Parathyroid adenoma (tissue), 2 donors: Measurements from ENCODE around the gene TPRG1L.

ENCODE experiments used
- H2AFZ ChIP-seq: fragments of 300-600 bp; sonication (generic); one replicate; pipeline ENCODE4 v1.7.0; 2017; ENCODE audit warnings: antibody characterized with exemption, mild to moderate bottlenecking
- H3K27ac ChIP-seq: fragments of 300-600 bp; sonication (generic); one replicate; pipeline ENCODE4 v1.7.0; 2017
- H3K27me3 ChIP-seq: fragments of 300-600 bp; sonication (generic); one replicate; pipeline ENCODE4 v1.7.0; 2017; ENCODE audit warnings: low read length; ENCODE audit not compliant: control insufficient read depth, insufficient read depth
- H3K36me3 ChIP-seq: fragments of 300-600 bp; sonication (generic); one replicate; pipeline ENCODE4 v1.7.0; 2017; ENCODE audit warnings: low read length; ENCODE audit not compliant: control insufficient read depth, insufficient read depth
- H3K4me1 ChIP-seq: fragments of 300-600 bp; sonication (generic); one replicate; pipeline ENCODE4 v1.7.0; 2017; ENCODE audit warnings: control low read depth
- H3K4me2 ChIP-seq: fragments of 300-600 bp; sonication (generic); one replicate; pipeline ENCODE4 v1.7.0; 2017; ENCODE audit warnings: low read length
- H3K4me3 ChIP-seq: fragments of 300-600 bp; sonication (generic); one replicate; pipeline ENCODE4 v1.7.0; 2017; ENCODE audit warnings: low read depth, low read length
- H3K79me2 ChIP-seq: fragments of 300-600 bp; sonication (generic); one replicate; pipeline ENCODE4 v1.7.0; 2017; ENCODE audit warnings: control low read depth
- H3K9ac ChIP-seq: fragments of 300-600 bp; sonication (generic); one replicate; pipeline ENCODE4 v1.7.0; 2017; ENCODE audit warnings: mild to moderate bottlenecking
- H3K9me3 ChIP-seq: fragments of 300-600 bp; sonication (generic); one replicate; pipeline ENCODE4 v1.7.0; 2017; ENCODE audit warnings: low read length; ENCODE audit not compliant: control insufficient read depth
- CTCF ChIP-seq: fragments of 300-600 bp; sonication (generic); IDR thresholded peaks from one replicate; pipeline ENCODE4 v1.7.0; 2017; ENCODE audit warnings: antibody characterized with exemption, mild to moderate bottlenecking
- donor health status: primary hyperparathyroidism.

TPRG1L gene

GRCh38 chr1:3598051-3598491 lies 26.7 kb upstream of the TPRG1L start:
- no peaks in the 10 kb centered on the region for H3K9me3 ChIP-seq
- H3K36me3 ChIP-seq = no peaks in the 10 kb centered on the region
- H3K4me3 ChIP-seq = no peak overlapping the region
- no peaks in the 10 kb centered on the region for H3K27me3 ChIP-seq
- H3K4me1 ChIP-seq = no peaks in the 10 kb centered on the region
- TF ChIP-seq CTCF = no peak
- no peak overlapping the region for H2AFZ ChIP-seq
- no peak overlapping the region for H3K4me2 ChIP-seq
- no peak overlapping the region for H3K27ac ChIP-seq
- no peaks in the 10 kb centered on the region for H3K79me2 ChIP-seq
- no peak overlapping the region for H3K9ac ChIP-seq

- Histone ChIP-seq H3K79me2 (no peaks in the 10 kb centered on the region), H3K27me3 (no peaks in the 10 kb centered on the region), H3K36me3 (no peaks in the 10 kb centered on the region), H2AFZ (no peak overlapping the region), H3K27ac (no peak overlapping the region), H3K4me2 (no peak overlapping the region), H3K9me3 (no peaks in the 10 kb centered on the region), H3K4me1 (no peaks in the 10 kb centered on the region), H3K9ac (no peak overlapping the region), H3K4me3 (no peak overlapping the region)
- no peak for TF ChIP-seq CTCF
These were observed 26.1 kb upstream of the TPRG1L start for GRCh38 chr1:3598522-3599285.

- Histone ChIP-seq H3K27me3 (no peaks in the 10 kb centered on the region), H3K36me3 (no peaks in the 10 kb centered on the region), H3K27ac (no peak overlapping the region), H3K4me3 (no peak overlapping the region), H3K4me2 (no peak overlapping the region), H3K9ac (no peak overlapping the region), H2AFZ (no peak overlapping the region), H3K79me2 (no peaks in the 10 kb centered on the region), H3K9me3 (no peaks in the 10 kb centered on the region), H3K4me1 (no peaks in the 10 kb centered on the region)
- TF ChIP-seq CTCF = no peak
These were observed 25.5 kb upstream of the TPRG1L start for GRCh38 chr1:3599286-3599811.

- no peaks in the 10 kb centered on the region for H3K27me3 ChIP-seq
- no peak overlapping the region for H2AFZ ChIP-seq
- no peaks in the 10 kb centered on the region for H3K9me3 ChIP-seq
- H3K36me3 ChIP-seq = no peaks in the 10 kb centered on the region
- no peaks in the 10 kb centered on the region for H3K79me2 ChIP-seq
- TF ChIP-seq CTCF = no peak
- no peak overlapping the region for H3K4me3 ChIP-seq
- H3K27ac ChIP-seq = no peak overlapping the region
- no peak overlapping the region for H3K4me2 ChIP-seq
- H3K4me1 ChIP-seq = no peaks in the 10 kb centered on the region
- H3K9ac ChIP-seq = no peak overlapping the region
These were observed 25.0 kb upstream of the TPRG1L start for GRCh38 chr1:3599816-3600215.

- no peak overlapping the region for H3K4me2 ChIP-seq
- no peaks in the 10 kb centered on the region for H3K79me2 ChIP-seq
- H3K4me3 ChIP-seq = no peak overlapping the region
- no peaks in the 10 kb centered on the region for H3K9me3 ChIP-seq
- no peaks in the 10 kb centered on the region for H3K27me3 ChIP-seq
- no peak overlapping the region for H2AFZ ChIP-seq
- no peak for TF ChIP-seq CTCF
- H3K4me1 ChIP-seq = no peaks in the 10 kb centered on the region
- no peaks in the 10 kb centered on the region for H3K36me3 ChIP-seq
- H3K9ac ChIP-seq = no peak overlapping the region
- H3K27ac ChIP-seq = no peak overlapping the region
These were observed 24.5 kb upstream of the TPRG1L start for GRCh38 chr1:3600354-3600753.
